GM23338 (cell line): Measurements from ENCODE around the gene MYLK. TPM values are rescaled to one million over a fixed set of nuclear protein-coding genes. Genes with fewer than 3 reads are reported as not detected.
"Not testable (repeated sequence)": the region's sequence is repeated elsewhere in the genome, so short reads cannot be mapped to it uniquely, and the experiment has no call there.

Source experiments
- ATAC-seq: fragments of 200-7000 bp; cut with Tn5 transposase; 3 replicates; pipeline ENCODE4 v1.9.1; 2020
- DNase-seq: peaks from one replicate; pipeline ENCODE4 v3.0.0-alpha.2; 2015; ENCODE audit warnings: low spot score
- H2AFZ ChIP-seq: fragments of 200-600 bp; sonication (generic); 2 replicates; pipeline ENCODE4 v1.8.0; 2016; ENCODE audit warnings: antibody characterized with exemption, mild to moderate bottlenecking, moderate library complexity
- H3F3A ChIP-seq: fragments of 200-600 bp; sonication (generic); replicated peaks from 2 replicates; pipeline ENCODE4 v1.8.0; 2017; ENCODE audit warnings: antibody characterized with exemption, mixed run types, low read depth
- H3K27ac ChIP-seq: fragments of 200-600 bp; sonication (generic); 2 replicates; pipeline ENCODE4 v1.6.1; 2016; ENCODE audit warnings: low read depth
- H3K27me3 ChIP-seq: fragments of 200-600 bp; sonication (generic); 2 replicates; pipeline ENCODE4 v1.8.0; 2016; ENCODE audit warnings: mild to moderate bottlenecking, mixed run types, moderate library complexity; ENCODE audit not compliant: insufficient read depth
- H3K36me3 ChIP-seq: fragments of 200-600 bp; sonication (generic); 2 replicates; pipeline ENCODE4 v1.8.0; 2016; ENCODE audit warnings: mild to moderate bottlenecking; ENCODE audit not compliant: insufficient read depth
- H3K4me1 ChIP-seq: fragments of 200-600 bp; sonication (generic); 2 replicates; pipeline ENCODE4 v1.8.0; 2016; ENCODE audit warnings: mild to moderate bottlenecking, moderate library complexity; ENCODE audit not compliant: insufficient read depth
- H3K4me2 ChIP-seq: fragments of 200-600 bp; sonication (generic); 2 replicates; pipeline ENCODE4 v1.7.1; 2017; ENCODE audit warnings: mixed run types
- H3K4me3 ChIP-seq: fragments of 200-600 bp; sonication (generic); 2 replicates; pipeline ENCODE4 v1.6.1; 2016; ENCODE audit warnings: mixed run types
- H3K79me2 ChIP-seq: fragments of 200-600 bp; sonication (generic); replicated peaks from 2 replicates; pipeline ENCODE4 v1.8.0; 2017; ENCODE audit warnings: mild to moderate bottlenecking; ENCODE audit not compliant: insufficient read depth
- H3K9me2 ChIP-seq: fragments of 200-600 bp; sonication (generic); 2 replicates; pipeline ENCODE4 v1.8.0; 2017; ENCODE audit not compliant: insufficient read depth
- H4K20me1 ChIP-seq: fragments of 200-600 bp; sonication (generic); replicated peaks from 2 replicates; pipeline ENCODE4 v1.8.0; 2017; ENCODE audit warnings: mild to moderate bottlenecking; ENCODE audit not compliant: insufficient read depth
- H3K27ac Mint-ChIP-seq: 2 replicates; pipeline ENCODE4 v1.8.0; 2020; ENCODE audit warnings: inconsistent platforms, mild to moderate bottlenecking, moderate library complexity, mixed read lengths
- H3K27me3 Mint-ChIP-seq: 3 replicates; pipeline ENCODE4 v1.8.0; 2022; ENCODE audit warnings: low read depth, mild to moderate bottlenecking, moderate library complexity, mixed read lengths, inconsistent platforms; ENCODE audit not compliant: insufficient read depth, poor library complexity
- H3K36me3 Mint-ChIP-seq: 3 replicates; pipeline ENCODE4 v1.8.0; 2021; ENCODE audit warnings: low read depth, mild to moderate bottlenecking, inconsistent platforms, moderate library complexity, mixed read lengths
- H3K4me1 Mint-ChIP-seq: 3 replicates; pipeline ENCODE4 v1.8.0; 2020; ENCODE audit warnings: mild to moderate bottlenecking, inconsistent platforms, mixed read lengths
- H3K4me3 Mint-ChIP-seq: 3 replicates; pipeline ENCODE4 v1.8.0; 2021; ENCODE audit warnings: moderate library complexity, mild to moderate bottlenecking, inconsistent platforms, mixed read lengths
- H3K9me3 Mint-ChIP-seq: 3 replicates; pipeline ENCODE4 v1.8.0; 2020; ENCODE audit warnings: moderate library complexity, mild to moderate bottlenecking, inconsistent platforms, mixed read lengths
- CREB1 ChIP-seq: fragments of 250-450 bp; sonication (Bioruptor Pico); IDR thresholded peaks from 2 replicates; pipeline ENCODE4 v1.5.0; 2020; ENCODE audit warnings: low read depth, mild to moderate bottlenecking, moderate library complexity
- CTCF ChIP-seq, 2 experiments: fragments of 200-600 bp in 1 of 2; sonication (generic) in 1 of 2; conservative IDR thresholded peaks; 2 replicates each; pipeline versions ENCODE4 v1.5.1 to v1.6.1; 2016 to 2017; ENCODE audit warnings: antibody characterized with exemption in 2 of 2, low read depth in 2 of 2, mild to moderate bottlenecking in 2 of 2, moderate library complexity in 1 of 2
- ETS1 ChIP-seq: IDR thresholded peaks from 2 replicates; pipeline ENCODE4 v1.6.1; 2016; ENCODE audit warnings: antibody characterized with exemption
- EZH2 ChIP-seq: fragments of 200-600 bp; sonication (generic); IDR thresholded peaks from one replicate; pipeline ENCODE4 v1.8.0; 2017; ENCODE audit warnings: antibody characterized with exemption, mild to moderate bottlenecking, low read depth; ENCODE audit not compliant: unreplicated experiment
- EZH2phosphoT487 ChIP-seq: fragments of 200-600 bp; sonication (generic); IDR thresholded peaks from one replicate; pipeline ENCODE4 v1.8.1; 2018; ENCODE audit warnings: antibody characterized with exemption; ENCODE audit not compliant: unreplicated experiment
- NANOG ChIP-seq: IDR thresholded peaks from 2 replicates; pipeline ENCODE4 v1.6.1; 2016; ENCODE audit warnings: antibody characterized with exemption, borderline replicate concordance
- POLR2AphosphoS5 ChIP-seq: IDR thresholded peaks from 2 replicates; pipeline ENCODE4 v1.6.1; 2016; ENCODE audit warnings: antibody characterized with exemption, low read depth
- REST ChIP-seq: IDR thresholded peaks from one replicate; pipeline ENCODE4 v1.6.1; 2018; ENCODE audit warnings: antibody characterized with exemption; ENCODE audit not compliant: unreplicated experiment
- STAT1 ChIP-seq: IDR thresholded peaks from one replicate; pipeline ENCODE4 v1.6.1; 2016; ENCODE audit warnings: antibody characterized with exemption; ENCODE audit not compliant: unreplicated experiment
- ZNF331 ChIP-seq: fragments of 250-450 bp; sonication (Bioruptor Pico); IDR thresholded peaks from 2 replicates; pipeline ENCODE4 v1.5.0; 2020; ENCODE audit warnings: low read depth, mild to moderate bottlenecking, moderate library complexity
- polyA plus RNA-seq: library from polyadenylated mRNA; unstranded; fragments of >200 nt; fragmentation: Nextera tagmentation; extraction: Ambion mirVana; gene quantifications from 2 replicates; pipeline ENCODE4 v1.2.1, GENCODE V29; 2016
- total RNA-seq: library from RNA; depleted of rRNA; stranded (reverse); fragments of >200 nt; shearing (Covaris generic); gene quantifications from 2 replicates; pipeline ENCODE4 v1.2.3, GENCODE V29; 2014

The MYLK gene
- total and polyA plus RNA-seq, 2 experiments from 2014 or later: 11.5 to 17.9 TPM

- TF ChIP-seq REST (no peak), STAT1 (no peak), EZH2 (no peak), EZH2phosphoT487 (no peak), ZNF331 (no peak), POLR2AphosphoS5 (no peak), ETS1 (no peak), CREB1 (no peak), CTCF (conservative IDR thresholded peaks at IDR 0.05; ENCODE audit: low read depth in 2 of 2) (no peak), NANOG (no peak)
Measured at GRCh38 chr3:123613543-123613942, 270.6 kb downstream of the MYLK start (continued).

GRCh38 chr3:123611674-123612073 is 272.5 kb downstream of the MYLK start:
- H3K9me3 Mint-ChIP-seq, H3K4me1 ChIP-seq, ATAC-seq, H3K4me2 ChIP-seq, H3K9me2 ChIP-seq, DNase-seq, H3K27ac Mint-ChIP-seq, H3K4me3 ChIP-seq, H3K36me3 Mint-ChIP-seq, H2AFZ ChIP-seq, H3F3A ChIP-seq, H4K20me1 ChIP-seq, H3K27me3 Mint-ChIP-seq, H3K27me3 ChIP-seq, H3K27ac ChIP-seq, H3K4me1 Mint-ChIP-seq, H3K4me3 Mint-ChIP-seq, H3K36me3 ChIP-seq, H3K79me2 ChIP-seq: not testable (repeated sequence)
